Stimulated activated memory B cell treated with anti-CD40 and anti-IgM and Interleukin-4, amounts not matched to agents 10 μg/mL and 1 μg/mL and 100 μg/mL, for 72 hours (primary cell): ENCODE results near the gene SLC35F6.
A peak's percentile ranks its signal among the peaks of the same experiment; 100 is the strongest.
"Not testable (repeated sequence)": the region's sequence is repeated elsewhere in the genome, so short reads cannot be mapped to it uniquely, and the experiment has no call there.

Experiments used
- ATAC-seq: fragments of 150-1000 bp; cut with Tn5 transposase; 2 replicates; pipeline ENCODE4 v1.10.0; 2021
- H3K27ac Mint-ChIP-seq: one replicate; pipeline ENCODE4 v1.8.0; 2022; ENCODE audit warnings: mild to moderate bottlenecking, mixed read lengths
- H3K27me3 Mint-ChIP-seq: one replicate; pipeline ENCODE4 v1.8.0; 2022; ENCODE audit warnings: mixed read lengths
- H3K36me3 Mint-ChIP-seq: one replicate; pipeline ENCODE4 v1.8.0; 2022; ENCODE audit warnings: mixed read lengths
- H3K4me1 Mint-ChIP-seq: one replicate; pipeline ENCODE4 v1.8.0; 2022; ENCODE audit warnings: mixed read lengths
- H3K4me3 Mint-ChIP-seq: one replicate; pipeline ENCODE4 v1.8.0; 2022; ENCODE audit warnings: mild to moderate bottlenecking, moderate library complexity, mixed read lengths
- H3K9me3 Mint-ChIP-seq: one replicate; pipeline ENCODE4 v1.8.0; 2022; ENCODE audit warnings: mixed read lengths

Gene SLC35F6

DNA sequence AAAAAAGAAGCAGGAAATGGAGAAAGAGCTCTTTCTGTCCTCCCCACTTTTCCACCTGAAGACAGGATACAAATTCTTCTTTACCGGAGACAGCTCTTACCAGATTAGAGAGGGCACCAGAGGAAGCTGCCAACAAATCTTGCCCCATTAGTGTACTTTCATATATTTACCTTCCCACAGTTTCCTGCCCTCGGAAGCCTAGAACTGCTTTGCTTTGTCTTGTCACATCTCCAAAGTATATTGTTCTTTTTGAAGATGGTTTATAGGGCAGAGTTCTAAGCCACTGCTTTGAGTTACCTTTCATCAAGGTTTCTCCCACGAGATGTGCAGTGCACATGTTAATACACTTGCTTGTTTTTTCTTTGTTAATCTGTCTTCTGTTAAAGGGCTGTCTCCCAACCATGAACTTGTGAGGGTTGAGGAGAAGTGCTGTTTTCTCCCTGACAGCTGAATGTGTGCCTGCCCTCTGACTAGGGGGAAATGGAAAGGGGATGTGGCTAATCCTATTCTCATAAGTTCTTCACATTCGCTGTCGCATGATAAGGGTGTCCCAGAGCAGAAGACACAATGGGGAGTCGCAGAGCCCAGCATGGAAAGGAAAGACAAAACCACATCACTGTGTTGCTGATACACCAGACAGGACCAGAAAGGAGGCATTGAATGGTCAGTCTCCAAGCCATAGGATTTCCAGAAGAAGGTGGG is 45.9 kb downstream of the SLC35F6 start:
- Mint-ChIP-seq H3K4me3 (no peak overlapping the region), H3K4me1 (no peaks in the 10 kb centered on the region), H3K36me3 (no peaks in the 10 kb centered on the region), H3K27me3 (peaks cover 34% of the 10 kb centered on the region), H3K9me3 (no peaks in the 10 kb centered on the region), H3K27ac (no peak overlapping the region)
- peak; percentile 66 for ATAC-seq

DNA sequence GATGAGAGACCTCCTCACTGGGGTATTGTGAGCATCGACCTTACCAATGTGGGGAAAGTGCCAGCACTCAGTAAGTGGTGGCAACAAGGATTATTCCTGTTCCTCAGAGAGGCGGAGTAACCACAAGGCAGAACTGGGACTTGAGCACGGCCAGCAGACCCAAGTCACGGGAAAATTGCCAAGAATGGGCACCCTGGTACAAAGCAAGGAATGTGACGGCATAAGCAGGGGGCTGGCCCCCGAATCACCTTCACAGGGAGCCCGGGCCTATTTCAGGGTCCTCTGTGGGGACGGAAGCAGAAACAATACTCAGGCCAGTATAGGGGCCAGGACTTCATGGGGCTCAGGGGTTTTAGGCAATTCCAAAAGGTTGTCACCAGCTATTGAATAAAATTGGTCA is 47.2 kb downstream of the SLC35F6 start:
- no peak for ATAC-seq
- no peak overlapping the region for H3K27ac Mint-ChIP-seq
- H3K27me3 Mint-ChIP-seq, result peaks cover 44% of the 10 kb centered on the region
- H3K9me3 Mint-ChIP-seq, result no peaks in the 10 kb centered on the region
- no peaks in the 10 kb centered on the region for H3K4me1 Mint-ChIP-seq
- H3K4me3 Mint-ChIP-seq, result no peak overlapping the region
- H3K36me3 Mint-ChIP-seq, result no peaks in the 10 kb centered on the region

DNA sequence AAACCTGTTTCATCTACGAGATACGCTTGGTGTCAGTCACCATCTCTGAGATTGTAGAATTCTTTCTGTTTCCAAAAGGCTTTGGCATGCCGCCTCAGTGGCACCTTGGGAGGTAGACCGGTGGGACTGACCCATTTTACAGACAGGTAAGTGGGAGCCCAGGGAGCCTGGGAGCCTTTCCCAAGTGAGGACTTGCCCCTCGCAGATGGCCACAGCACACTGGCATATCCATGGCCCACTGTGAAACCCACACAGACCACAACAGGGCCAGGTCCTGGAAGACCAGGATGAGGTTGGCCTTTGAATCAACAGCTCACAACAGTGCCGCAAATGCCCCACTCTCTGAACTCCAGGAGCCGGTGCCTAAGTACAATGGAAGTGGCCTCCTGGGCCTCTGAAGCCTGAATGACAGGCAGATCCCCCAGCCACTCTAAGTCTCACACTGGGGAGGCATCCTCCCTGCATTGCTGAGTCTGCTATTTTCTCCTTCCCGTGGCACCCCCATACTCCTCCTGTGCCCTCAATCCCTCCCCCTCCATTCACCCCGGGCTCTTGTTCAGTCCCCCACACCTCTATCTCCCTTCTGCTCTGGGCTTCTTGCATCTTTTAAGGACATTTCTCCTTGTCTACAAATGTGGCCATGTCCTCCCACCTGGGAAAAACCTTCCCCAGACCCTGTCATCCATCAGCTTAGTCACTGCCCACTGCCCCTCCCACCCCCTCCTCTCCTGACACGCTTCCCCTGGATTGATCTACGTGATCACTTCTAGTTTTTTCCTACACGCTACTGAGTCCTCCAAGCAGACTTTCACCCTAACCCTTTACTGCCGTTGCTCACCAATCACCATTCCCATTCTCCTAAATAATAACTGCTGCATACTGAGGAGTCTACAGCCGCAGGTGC is 48.0 kb downstream of the SLC35F6 start:
- Mint-ChIP-seq H3K27me3 (peaks cover 51% of the 10 kb centered on the region), H3K27ac (no peak overlapping the region), H3K4me3 (no peak overlapping the region), H3K4me1 (no peaks in the 10 kb centered on the region), H3K36me3 (no peaks in the 10 kb centered on the region), H3K9me3 (no peaks in the 10 kb centered on the region)
- no peak for ATAC-seq

DNA sequence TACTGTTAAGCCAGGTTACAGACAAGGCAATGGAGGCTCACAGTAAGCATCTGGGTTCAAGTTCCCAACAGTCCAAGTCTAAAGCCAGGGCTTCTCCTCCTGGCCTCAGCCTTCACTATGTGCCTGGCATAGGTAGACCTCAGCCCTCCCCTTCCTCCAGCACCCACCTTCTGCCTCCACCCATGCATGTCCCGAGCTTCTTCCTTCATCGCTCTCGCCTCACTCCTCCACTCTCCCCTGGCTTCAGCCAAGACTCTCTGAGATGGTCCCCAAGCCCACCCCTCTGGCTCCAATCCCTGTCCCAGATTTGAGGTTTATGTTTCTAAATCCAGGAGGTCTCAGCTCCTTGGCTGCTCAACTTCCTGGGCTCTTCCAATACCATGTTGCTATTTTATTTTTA is 48.6 kb downstream of the SLC35F6 start:
- Mint-ChIP-seq H3K4me1 (no peaks in the 10 kb centered on the region), H3K27me3 (peaks cover 58% of the 10 kb centered on the region), H3K9me3 (no peaks in the 10 kb centered on the region), H3K4me3 (no peak overlapping the region), H3K27ac (no peak overlapping the region), H3K36me3 (no peaks in the 10 kb centered on the region)
- ATAC-seq, result no peak

DNA sequence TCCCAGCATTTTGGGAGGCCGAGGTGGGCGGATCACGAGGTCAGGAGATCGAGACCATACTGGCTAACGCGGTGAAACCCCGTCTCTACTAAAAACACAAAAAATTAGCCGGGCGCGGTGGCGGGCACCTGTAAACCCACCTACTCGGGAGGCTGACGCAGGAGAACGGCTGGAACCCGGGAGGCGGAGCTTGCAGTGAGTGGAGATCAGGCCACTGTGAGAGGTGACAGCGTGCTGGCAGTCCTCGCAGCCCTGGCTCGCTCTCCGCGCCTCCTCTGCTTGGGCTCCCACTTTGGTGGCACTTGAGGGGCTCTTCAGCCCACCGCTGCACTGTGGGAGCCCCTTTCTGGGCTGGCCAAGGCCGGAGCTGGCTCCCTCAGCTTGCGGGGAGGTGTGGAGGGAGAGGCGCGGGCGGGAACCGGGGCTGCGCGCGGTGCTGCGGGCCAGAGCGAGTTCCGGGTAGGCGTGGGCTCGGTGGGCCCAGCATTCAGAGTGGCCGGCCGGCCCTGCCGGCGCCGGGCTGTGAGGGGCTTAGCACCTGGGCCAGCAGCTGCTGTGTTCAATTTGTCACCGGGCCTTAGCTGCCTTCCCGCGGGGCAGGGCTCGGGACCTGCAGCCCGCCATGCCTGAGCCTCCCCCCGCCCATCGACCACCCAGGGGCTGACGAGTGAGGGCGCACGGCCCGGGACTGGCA is 50.1 kb downstream of the SLC35F6 start:
- H3K36me3 Mint-ChIP-seq, H3K4me3 Mint-ChIP-seq, ATAC-seq, H3K9me3 Mint-ChIP-seq, H3K27ac Mint-ChIP-seq, H3K4me1 Mint-ChIP-seq: not testable (repeated sequence)
- H3K27me3 Mint-ChIP-seq, result peaks cover 71% of the 10 kb centered on the region

DNA sequence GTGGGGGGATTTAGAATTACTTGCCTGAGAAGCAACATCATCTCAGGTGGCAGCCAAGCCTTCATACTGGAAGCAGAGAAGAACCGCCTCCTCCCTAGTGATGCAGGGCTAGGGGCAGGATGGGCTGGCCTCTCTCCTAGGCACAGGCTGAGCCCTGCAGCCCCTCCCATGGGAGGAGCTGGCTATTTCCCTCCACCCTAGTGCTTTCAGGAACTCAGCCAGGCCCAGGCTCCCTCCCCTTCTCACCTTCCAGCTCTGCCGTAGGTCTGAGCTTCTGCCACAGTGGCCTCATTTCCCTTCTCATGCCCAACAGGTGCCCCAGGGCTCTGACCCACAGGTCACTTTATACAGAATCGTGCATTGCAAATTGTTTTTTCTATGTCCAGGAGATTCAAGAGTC is 52.8 kb downstream of the SLC35F6 start:
- H3K27ac Mint-ChIP-seq, result no peak overlapping the region

DNA sequence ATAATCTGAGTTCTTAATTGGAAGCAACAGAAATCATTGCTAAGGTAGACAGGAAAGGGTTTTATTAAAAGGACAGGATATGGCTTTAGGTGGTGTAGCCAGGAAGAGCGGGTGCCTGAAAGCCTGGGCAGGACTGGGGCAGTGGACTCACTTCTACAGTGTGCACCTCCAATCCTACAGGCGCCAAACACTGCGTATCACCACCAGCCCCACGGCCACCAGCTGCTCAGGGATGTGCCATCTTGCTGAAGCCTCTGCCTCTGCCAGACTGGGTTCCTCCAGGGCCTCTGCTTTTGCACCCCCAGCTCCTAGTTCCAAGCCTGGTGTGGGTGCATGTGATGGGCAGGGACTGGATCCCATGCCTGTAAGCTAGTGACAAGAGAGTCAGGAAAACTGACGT is 54.2 kb downstream of the SLC35F6 start:
- Mint-ChIP-seq H3K4me1 (no peaks in the 10 kb centered on the region), H3K27ac (no peak overlapping the region), H3K36me3 (no peaks in the 10 kb centered on the region), H3K4me3 (no peak overlapping the region), H3K9me3 (no peaks in the 10 kb centered on the region), H3K27me3 (peaks cover 60% of the 10 kb centered on the region)
- ATAC-seq, result no peak

More for the DNA sequence above, 52.8 kb downstream of the SLC35F6 start:
- H3K36me3 Mint-ChIP-seq, result no peaks in the 10 kb centered on the region
- no peaks in the 10 kb centered on the region for H3K4me1 Mint-ChIP-seq
- H3K27me3 Mint-ChIP-seq, result peaks cover 70% of the 10 kb centered on the region
- H3K9me3 Mint-ChIP-seq, result no peaks in the 10 kb centered on the region
- no peak for ATAC-seq
- H3K4me3 Mint-ChIP-seq, result no peak overlapping the region

DNA sequence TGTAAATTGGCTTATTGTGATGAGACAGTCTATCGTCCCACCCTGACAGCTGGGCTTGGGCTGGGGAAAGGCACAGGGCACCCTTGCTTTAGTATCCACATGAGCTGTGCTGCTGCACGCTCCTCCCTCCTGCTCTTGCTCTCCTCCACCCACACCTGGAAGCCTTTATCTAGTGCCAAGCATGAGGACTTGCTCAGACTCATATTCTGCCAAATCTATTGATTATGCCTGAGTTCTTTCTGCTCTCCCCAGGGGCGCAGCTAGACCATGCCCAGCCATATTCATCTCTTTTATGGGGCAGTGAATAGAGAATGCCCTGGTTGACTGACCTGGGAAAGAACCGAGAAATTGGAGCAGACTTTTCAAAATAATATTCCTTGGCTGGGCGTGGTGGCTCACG is 54.9 kb downstream of the SLC35F6 start:
- no peak for ATAC-seq
- Mint-ChIP-seq H3K4me1 (no peaks in the 10 kb centered on the region), H3K36me3 (no peaks in the 10 kb centered on the region), H3K4me3 (no peak overlapping the region), H3K27ac (no peak overlapping the region), H3K9me3 (no peaks in the 10 kb centered on the region), H3K27me3 (peaks cover 53% of the 10 kb centered on the region)

DNA sequence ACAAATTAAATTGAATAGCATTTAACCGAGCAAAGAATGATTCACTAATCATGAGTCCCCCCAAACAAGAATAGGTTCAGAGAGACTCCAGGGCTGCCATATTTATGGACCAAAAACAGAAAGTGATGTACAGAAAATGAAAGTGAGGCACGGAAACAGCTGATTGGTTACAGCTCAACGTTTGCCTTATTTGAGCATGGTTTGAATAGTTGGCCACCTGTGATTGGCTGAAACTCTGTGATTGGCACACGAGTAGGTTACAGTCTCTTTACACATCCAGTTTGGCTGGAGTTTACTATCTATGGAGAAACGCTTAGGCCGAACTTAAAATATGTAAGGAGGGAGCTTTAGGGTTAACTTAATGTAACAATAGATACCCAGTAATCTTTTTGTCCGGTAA is 56.8 kb downstream of the SLC35F6 start:
- no peak overlapping the region for H3K4me3 Mint-ChIP-seq
- no peak for ATAC-seq

DNA sequence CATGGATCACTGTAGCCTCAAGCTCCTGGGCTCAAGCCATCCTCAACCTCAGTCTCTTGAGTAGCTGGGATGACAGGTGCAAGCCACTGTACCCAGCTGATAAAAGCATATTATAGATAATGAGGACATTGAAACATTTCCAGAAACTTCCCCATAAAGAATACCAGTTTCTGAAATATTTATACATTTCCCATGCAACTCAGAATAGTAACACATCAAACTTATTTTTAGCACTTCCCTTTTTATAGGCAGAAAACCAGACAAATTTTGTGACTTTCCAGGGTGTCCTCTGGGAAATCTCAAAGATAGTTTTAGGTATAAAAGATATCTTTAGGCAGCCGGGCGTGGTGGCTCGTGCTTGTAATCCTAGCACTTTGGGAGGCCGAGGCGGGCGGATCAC is 58.8 kb downstream of the SLC35F6 start:
- ATAC-seq, result no peak
- Mint-ChIP-seq H3K4me3 (no peak overlapping the region), H3K27ac (no peak overlapping the region), H3K4me1 (no peaks in the 10 kb centered on the region), H3K27me3 (peaks cover 33% of the 10 kb centered on the region), H3K9me3 (no peaks in the 10 kb centered on the region), H3K36me3 (no peaks in the 10 kb centered on the region)

More for the DNA sequence above, 56.8 kb downstream of the SLC35F6 start:
- Mint-ChIP-seq H3K4me1 (no peaks in the 10 kb centered on the region), H3K27ac (no peak overlapping the region), H3K27me3 (peaks cover 42% of the 10 kb centered on the region), H3K36me3 (no peaks in the 10 kb centered on the region), H3K9me3 (no peaks in the 10 kb centered on the region)
